Measurements from ENCODE around the gene MTHFD1L.
"Not testable (repeated sequence)": the region's sequence is repeated elsewhere in the genome, so short reads cannot be mapped to it uniquely, and the experiment has no call there.

MTHFD1L gene

DNA sequence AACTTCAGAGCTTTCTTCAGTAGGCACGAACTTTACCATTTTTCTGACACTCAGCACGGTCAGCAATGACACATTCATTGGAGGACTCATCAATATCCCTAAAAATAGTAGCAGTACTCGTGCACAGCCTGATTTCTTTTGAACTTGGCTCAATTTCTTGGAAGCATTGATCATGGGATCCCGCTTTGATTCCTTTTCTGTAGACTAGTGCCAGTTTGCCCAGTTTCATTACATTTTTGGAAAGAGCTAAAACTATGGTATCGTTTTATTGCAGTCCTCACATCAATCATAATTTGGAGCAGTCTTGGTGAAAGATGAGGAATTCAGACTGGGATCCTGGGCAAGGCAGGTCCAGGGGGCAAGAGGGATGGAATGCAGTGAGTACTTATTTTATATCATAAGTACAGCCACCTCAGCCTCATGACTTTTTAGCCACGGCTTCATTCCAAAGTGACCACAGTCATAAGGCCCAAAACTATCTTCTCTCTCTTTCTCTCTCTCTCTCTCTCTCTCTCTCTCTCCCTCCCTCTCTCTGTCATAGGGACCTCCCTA is 203.3 kb downstream of the MTHFD1L start:
- no peak for DNase-seq (ENCODE audit: low spot score)

DNA sequence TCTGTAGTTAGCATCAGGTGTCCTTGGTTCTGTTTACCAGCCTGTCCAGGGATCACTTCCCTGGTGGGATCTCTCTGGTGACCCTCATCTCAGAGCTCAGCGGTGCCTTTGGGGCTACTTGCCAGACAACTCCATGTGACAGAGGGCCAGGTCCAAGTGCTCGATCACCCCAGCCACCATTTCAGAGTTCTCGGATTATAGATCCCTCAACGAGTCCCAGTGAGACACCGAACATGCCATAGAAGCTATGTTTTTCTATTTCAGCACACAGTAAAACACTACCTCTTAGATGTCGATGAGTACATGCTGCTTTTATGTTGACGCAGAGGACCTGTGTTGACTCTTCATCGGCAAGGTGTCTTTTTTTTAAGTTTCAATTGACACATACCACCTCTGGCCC is 204.1 kb downstream of the MTHFD1L start:
- DNase-seq (ENCODE audit: low spot score): peak; percentile 12

DNA sequence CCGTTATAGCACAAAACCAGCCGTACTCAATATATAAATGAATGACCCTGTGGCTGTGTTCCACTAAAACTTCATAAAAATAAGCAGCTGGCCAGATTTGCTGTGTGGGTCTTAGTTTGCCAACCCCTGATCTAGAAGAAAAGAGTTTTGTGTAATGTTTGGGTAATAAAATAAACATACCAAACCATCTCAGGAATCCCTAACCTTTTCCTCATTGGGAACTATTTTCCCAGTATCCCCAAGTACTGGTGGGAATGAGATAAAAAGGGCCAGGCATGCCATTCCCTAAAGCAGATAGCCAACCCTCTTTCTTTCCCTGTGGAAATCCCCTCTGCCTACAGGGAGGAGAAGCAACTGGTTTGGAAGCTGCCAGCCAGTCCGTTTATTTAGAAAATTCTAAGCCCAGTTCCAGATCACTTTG is 205.1 kb downstream of the MTHFD1L start:
- peak; percentile 1 for DNase-seq (ENCODE audit: low spot score)

DNA sequence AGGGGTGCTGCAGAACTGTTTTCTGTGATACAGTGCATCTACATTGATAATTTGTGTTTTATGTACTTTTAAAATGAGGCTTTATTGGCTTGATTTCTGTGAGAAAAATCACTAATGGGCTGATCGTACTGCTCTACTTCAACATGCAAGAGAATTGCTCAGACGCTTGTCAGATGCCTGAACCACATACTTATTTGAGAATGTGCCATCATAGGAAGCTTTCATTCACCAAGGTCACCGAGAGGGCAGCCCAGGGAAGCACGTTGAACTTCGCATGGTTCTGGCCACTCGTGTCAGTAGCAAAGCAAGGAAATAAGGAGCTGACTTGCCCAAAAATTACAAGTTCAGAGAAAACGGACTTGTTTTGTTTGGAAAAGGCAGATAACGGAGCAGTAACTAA is 205.8 kb downstream of the MTHFD1L start:
- peak; percentile 6 for DNase-seq (ENCODE audit: low spot score)

DNA sequence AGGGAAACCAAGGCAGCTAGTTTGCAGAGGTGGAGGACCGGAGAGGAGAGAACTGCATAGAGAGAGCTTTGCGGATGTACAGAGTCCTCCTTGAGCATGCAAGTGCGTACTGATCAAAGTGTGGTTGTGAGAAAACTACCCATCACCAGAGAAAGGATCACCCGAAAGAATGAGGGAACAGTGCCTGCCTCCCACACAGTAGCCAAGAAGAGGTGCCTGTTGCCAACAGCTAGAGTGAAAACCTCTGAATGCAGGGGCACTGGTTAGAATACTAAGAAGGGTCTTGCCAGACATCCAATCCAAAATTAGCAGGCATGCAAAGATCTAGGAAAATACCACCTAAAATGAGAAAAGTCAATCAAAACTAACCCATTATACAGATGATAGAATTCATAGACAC is 207.6 kb downstream of the MTHFD1L start:
- DNase-seq (ENCODE audit: low spot score): no peak

DNA sequence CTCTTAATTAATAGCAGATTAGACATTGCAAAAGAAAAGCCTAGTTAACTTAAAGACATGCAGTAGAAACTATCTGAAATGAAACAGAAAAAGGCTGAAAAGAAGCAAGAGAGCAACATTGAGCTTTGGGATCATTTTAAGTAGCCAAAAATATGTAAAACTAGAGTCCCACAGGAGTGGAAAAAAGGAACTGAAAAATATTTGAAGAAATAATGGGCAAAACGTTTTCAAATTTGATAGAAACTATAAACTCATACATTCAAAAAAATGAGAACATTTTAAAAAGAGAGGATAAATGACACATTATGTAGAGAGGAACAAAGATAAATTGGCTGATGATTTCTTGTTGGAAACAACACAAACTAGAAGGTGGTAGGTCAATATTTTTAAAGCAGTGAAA is 208.2 kb downstream of the MTHFD1L start:
- no peak for DNase-seq (ENCODE audit: low spot score)

DNA sequence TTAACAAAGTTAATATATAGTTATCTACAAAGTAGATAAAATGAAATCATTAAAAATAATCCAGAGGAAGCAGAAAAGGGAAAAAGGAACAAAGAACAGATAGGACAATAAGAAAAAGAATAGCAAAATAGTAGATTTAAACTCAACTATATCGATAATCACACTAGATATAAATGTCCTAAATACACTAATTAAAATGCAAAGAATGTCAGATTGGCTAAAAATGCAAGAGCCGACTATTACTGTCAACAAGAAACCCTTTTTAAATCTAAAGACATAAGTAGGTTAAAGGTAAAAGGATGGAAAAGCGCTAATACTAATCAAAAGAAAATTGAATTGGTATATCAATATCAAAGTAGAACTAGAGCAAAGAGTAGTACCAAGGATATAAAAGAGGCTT is 209.5 kb downstream of the MTHFD1L start:
- DNase-seq (ENCODE audit: low spot score): no peak

DNA sequence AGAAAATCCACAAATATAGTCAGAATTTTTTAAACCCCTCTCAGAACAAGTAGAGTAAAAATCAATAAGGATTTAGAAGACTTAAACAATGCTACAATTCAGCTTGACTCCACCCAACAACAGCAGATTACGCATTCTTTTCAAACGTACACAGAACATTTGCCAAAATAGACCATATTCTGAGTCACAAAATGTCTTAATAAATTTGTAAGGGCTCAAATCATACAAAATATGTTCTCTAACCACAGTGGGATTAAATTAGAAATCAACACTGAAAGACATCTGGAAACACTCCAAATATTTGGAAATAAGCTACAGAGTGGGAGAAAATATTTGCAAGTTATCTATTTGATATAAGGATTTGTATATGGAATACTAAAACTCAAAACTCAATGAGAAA is 210.0 kb downstream of the MTHFD1L start:
- DNase-seq (ENCODE audit: low spot score): no peak

DNA sequence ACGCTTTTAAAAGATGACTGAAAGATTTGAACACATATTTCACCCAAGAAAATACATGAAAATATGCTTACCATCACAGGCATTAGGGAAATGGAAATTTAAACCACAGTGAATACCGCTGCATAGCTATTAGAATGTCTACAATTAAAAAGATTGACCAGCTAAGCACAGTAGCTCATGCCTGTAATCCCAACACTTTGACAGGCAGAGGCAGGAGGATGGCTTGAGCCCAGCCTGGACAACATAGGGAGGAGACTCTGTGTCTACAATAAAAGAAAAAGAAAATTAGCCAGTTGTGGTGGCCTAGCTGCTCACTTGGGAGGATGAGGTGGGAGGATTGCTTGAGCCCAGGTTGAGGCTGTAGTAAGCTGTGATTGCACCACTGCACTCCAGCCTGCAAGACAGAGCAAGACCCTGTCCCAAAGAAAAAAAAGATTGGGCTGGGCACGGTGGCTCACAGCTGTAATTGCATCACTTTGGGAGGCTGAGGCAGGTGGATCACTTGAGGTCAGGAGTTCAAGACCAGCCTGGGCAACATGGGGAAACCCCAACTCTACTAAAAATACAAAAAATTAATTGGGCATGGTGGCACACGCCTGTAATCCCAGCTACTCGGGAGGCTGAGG is 210.5 kb downstream of the MTHFD1L start:
- no peak for DNase-seq (ENCODE audit: low spot score)

DNA sequence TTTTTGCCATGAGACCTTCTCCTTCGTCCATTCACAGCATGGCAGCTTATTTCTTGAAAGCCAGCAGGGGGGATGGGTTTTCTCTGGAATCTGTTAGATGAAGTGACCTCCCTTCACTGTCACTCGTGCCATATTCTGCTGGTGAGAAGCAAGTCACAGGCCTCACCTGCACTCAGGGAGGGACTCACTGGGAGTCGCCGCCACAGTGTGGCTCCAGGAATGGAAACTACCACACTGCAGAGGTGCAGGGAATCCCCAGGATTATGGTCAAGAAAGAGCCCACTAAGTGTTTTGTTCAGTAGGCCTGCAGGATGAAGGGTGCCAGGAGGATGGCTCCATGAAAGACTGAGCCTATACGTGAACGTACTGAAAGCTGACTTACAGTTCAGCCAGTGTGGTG is 213.2 kb downstream of the MTHFD1L start:
- no peak for DNase-seq (ENCODE audit: low spot score)

DNA sequence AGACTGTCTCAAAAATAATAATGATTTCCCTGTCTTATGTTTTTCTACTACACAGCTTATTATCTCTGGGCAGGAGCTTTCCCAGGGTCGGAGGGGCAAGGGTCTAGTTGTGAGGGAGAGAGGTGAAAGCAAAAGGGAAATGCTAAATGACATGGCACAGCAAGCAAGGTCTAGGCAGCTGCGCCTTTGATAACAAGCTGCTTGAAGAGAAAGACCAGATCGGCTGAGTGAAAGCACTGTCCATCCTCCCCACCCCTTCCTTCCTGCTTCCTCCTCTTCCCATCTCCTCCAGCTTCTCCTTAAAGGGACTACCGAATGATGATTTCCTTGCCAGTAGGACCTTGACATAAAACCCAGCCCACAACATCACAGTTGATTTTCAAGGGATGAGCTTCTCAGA is 216.2 kb downstream of the MTHFD1L start:
- DNase-seq (ENCODE audit: low spot score): no peak

DNA sequence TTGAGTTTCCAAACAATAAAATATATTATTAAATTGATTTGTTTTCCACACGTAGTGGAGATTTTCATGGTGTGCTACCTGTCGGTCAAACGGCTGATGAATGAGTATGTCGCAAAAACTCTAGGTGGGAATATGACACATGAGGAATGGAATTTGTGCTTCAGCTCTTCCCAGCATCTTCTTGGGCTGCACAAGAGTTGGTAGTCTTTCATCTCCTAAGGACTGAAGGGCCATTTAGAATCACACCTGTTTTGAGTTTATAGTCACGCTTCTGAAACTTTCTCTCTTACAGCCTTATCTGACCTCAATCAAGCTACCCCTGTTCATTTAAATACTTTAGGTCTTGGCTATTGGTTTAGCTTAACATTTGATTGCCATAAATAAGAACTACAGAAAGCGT is 216.6 kb downstream of the MTHFD1L start:
- DNase-seq (ENCODE audit: low spot score): no peak

DNA sequence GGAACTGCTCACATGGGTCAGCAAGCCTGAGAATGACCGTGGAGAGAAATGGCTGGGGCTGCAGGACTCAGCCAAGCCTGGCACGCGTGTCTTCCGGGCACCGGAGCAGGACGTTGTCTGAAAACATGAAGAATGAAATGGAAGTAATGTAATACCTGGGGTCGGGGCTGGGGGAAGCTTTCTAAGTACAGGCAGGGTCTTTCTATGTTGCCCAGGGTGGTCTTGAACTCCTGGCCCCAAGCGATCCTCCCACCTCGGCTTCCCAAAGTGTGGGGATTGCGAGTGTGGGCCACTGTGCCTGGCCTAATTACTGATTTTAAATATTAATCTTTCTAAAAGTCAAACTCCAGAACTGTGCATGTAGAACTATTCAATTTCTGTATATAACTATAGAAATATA is 218.8 kb downstream of the MTHFD1L start:
- no peak for DNase-seq (ENCODE audit: low spot score)

DNA sequence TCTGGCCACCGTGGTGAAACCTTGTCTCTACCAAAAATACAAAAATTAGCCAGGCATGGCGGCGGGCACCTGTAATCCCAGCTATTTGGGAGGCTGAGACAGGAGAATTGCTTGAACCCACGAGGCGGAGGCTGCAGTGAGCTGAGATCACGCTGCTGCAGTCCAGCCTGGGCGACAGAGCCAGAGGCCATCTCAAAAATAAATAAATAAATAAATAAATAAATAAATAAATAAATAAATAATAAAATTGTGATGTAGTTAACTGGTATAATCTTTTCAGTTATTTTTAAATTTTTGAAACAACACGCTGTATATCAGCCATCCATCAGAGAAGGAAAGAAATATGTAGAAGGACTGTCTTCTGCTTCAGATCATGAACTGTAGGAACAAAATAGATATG is 221.6 kb downstream of the MTHFD1L start:
- DNase-seq (ENCODE audit: low spot score): not testable (repeated sequence)

DNA sequence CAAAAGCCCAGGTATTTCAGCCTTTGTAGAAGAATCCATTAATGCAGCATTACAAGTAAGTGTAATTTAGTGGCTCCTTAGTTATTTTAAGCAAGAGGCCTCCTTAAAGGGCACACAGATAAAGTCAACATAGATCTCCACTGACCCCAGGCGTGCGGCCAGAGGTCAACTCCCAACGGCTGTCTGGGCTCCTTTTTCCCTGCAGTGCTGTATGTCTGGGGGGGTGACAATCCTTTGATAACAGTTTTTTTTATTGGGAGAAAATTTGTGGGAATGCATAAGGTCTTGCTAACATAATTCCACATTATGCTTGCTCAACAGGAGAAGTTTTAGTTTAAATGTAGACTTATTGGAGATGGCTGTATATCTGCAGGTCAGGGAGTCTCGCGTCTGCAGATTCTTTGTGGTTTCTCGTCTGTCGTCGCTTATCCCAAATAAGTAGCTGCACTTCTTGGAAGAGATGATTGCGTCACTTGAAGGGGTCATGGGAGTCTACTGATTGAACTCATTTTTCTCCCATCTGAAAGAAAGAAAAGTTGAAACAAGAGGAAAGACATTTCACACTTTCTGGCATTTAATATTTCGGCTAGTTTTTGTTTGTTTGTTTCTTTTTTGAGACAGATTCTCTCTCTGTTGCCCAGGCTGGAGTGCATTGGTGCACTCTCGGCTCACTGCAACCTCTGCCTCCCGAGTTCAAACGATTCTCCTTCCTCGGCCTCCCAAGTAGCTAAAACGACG is 222.5 kb downstream of the MTHFD1L start:
- no peak for DNase-seq (ENCODE audit: low spot score)

DNA sequence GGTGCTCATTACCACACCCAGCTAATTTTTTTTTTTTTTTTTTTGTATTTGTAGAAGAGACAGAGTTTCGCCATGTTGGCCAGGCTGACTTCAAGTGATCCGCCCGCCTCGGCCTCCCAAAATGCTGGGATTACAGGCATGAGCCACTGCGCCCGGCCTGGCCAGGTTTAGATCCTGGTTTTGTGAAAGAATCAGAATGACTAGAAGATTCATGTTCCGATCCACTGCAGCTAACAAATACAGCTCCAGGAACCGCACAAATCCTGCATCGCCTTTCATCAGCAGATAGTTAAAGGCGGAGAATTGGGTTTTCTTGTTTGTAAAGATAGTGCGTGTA is 223.1 kb downstream of the MTHFD1L start:
- DNase-seq (ENCODE audit: low spot score): no peak

DNA sequence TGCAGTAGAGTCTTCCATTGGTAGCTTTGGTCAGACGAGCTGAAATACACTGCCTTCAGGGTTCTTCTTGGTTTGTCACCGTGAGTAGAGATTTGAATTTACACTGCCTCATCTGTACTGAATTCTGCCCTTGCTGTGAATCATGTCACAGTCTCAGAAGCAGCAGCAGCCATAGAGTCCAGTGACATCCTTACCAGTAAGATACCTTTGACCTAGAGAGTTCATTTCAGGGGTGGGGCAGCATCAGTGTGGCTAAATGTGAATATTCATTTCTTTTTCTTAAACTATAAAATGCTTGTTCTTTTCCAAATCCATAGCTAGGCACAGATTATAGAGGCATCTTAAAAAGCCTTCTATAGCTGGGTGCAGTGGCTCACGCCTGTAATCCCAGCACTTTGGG is 223.5 kb downstream of the MTHFD1L start:
- no peak for DNase-seq (ENCODE audit: low spot score)

DNA sequence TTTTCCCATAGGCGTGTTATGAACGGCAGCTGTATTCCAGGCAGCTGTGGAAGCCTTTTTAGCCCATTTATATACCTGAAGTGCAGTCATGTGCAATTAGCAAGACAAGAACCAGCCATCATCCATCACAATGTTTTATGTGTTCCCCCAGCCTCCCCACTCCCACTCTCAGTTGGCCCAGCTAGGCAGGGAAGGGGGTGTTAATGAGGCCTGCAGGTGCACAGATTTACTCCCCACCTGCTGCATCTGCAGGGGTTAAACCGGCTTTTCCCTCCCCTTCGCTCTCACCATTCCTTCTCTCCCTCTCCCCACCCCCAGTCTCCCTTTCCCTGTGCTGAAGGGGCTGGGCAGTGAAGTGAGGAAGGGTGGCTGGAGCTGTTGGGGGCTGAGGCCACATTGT is 224.5 kb downstream of the MTHFD1L start:
- no peak for DNase-seq (ENCODE audit: low spot score)

DNA sequence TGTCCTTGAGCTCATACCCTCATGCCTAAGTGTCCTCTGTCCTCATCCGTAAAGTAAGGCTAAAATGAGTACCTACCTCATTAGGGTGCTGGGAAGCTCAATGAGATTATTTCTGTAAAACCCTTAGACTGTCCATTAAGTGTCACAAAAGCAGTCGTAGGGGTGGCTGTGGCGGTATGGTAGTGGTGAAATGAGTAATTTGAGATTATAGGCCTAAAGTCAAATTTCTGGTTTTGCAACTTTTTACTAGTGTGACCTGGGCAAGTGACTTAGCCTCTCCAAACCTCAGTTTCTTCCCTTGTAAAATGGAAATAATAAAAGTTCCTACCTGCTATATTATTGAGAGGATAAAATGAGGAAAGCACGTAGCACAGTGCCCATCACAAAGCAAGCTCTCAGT is 226.1 kb downstream of the MTHFD1L start:
- no peak for DNase-seq (ENCODE audit: low spot score)

DNA sequence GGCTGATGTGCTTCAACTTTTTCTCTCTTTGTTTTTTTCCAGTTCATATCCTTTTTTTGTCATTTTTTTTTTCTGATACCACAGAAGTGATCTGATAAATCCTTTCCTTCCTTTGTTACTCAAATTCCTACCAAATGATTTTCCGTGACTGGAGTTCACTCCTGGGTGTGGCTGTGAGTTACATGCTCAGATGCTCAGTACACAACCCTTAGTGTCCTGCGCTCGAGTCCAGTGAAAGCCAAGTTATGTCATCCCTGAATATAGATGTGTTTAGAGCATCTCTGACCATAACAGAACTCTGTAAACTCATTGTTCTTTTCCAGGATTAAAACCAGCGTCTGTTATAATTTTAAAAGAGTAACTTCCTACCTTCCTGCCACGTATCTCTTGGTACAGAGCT is 227.1 kb downstream of the MTHFD1L start:
- no peak for DNase-seq (ENCODE audit: low spot score)

DNA sequence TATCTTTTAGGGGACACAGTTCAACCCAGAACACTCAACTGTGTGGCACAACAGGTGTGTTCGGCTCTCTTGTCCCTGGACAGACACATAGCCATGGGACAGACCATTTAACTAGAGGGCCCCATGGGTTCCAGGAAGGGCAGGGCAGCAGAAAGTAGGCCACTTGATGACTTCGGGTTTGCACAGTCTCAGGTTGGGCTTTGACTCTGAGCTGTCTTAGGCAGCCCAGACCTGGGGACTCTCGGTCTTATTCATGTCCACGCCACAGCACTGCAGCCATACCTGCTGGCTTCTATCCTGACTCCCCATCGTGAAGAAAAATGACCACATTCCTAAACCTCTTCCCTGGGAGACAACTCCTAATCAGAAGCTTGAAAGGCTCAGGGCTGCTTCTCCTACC is 228.2 kb downstream of the MTHFD1L start:
- no peak for DNase-seq (ENCODE audit: low spot score)

DNA sequence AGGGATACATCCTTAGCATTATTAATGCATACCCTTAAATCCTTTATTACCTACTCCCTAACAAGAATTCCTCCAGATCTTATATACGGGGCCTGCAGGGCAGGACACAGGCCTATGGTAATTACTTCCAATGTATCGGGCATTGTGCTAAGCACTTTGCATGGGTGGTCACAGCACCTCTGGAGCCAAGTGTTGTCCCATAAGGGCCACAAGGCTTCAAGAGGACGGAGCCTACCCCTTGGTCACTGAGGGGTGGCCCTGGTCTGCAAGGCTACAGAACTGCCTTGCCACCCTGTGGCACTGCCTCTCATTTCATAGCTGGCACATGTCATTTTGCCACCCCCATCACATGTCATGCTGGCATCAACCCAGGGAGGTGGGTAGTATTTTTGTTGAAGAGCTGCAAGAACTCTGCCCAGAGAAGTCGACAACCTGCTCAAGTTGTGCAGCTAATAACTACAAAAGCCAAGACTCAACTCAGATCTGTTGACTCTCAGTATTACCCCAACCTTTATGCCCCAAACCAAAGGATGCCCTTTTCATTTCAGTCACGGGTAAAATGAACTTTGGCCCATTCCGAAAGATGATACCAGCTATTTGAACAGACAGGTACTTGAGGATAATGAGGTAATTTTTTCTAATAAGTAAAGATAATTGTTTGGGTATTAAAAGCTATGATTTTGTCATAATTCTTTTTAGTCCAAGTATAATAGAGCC is 230.2 kb downstream of the MTHFD1L start:
- DNase-seq (ENCODE audit: low spot score): no peak

DNA sequence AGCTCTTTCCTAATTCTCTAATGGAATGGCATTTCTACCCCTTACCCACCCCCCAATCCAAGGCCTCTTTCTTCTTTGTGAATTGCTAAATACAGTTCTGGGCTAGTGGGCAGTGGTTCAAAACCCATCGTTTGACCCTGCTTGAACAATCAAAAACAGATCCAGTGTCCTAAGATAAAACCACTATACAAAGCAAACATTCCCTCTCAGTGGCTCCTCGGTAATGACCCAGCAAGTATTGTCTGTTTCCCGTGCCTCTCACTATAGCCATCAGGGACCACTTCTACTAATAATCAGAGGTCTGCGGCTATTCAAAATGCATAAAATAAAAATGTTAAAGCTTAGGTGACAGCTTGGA is 230.7 kb downstream of the MTHFD1L start:
- no peak for DNase-seq (ENCODE audit: low spot score)

Data from ecto neural progenitor cell (in vitro differentiated cells).